Mesendoderm (in vitro differentiated cells): ENCODE measurements around the gene LYSET.
"Not testable (repeated sequence)": the region's sequence is repeated elsewhere in the genome, so short reads cannot be mapped to it uniquely, and the experiment has no call there.

Experiments
- DNase-seq: peaks from one replicate; pipeline ENCODE4 v3.0.0; 2013
- H2AK5ac ChIP-seq: 2 replicates; pipeline ENCODE4 v1.6.1; 2013; ENCODE audit warnings: low read length, inconsistent platforms
- H2BK120ac ChIP-seq: 2 replicates; pipeline ENCODE4 v1.6.1; 2013; ENCODE audit warnings: low read depth, mild to moderate bottlenecking, low read length, moderate library complexity, mixed read lengths
- H2BK15ac ChIP-seq: replicated peaks from 2 replicates; pipeline ENCODE4 v1.6.1; 2013; ENCODE audit warnings: low read depth, mild to moderate bottlenecking, moderate library complexity
- H2BK5ac ChIP-seq: 2 replicates; pipeline ENCODE4 v1.6.1; 2013; ENCODE audit warnings: low read length, inconsistent platforms
- H3K18ac ChIP-seq: 2 replicates; pipeline ENCODE4 v1.6.1; 2013; ENCODE audit warnings: mild to moderate bottlenecking, low read length, mixed read lengths
- H3K23ac ChIP-seq: one replicate; pipeline ENCODE4 v1.6.1; 2013; ENCODE audit warnings: low read length
- H3K27ac ChIP-seq: 2 replicates; pipeline ENCODE4 v1.5.1; 2013; ENCODE audit warnings: low read depth, mild to moderate bottlenecking, inconsistent platforms, low read length, moderate library complexity
- H3K27me3 ChIP-seq: 2 replicates; pipeline ENCODE4 v1.6.1; 2013; ENCODE audit warnings: low read length, control low read depth, mild to moderate bottlenecking, inconsistent platforms; ENCODE audit not compliant: insufficient read depth, poor library complexity
- H3K36me3 ChIP-seq: 2 replicates; pipeline ENCODE4 v1.6.1; 2013; ENCODE audit warnings: low read length, inconsistent platforms; ENCODE audit not compliant: control insufficient read depth, insufficient read depth
- H3K4ac ChIP-seq: one replicate; pipeline ENCODE4 v1.6.1; 2013; ENCODE audit warnings: low read depth, mild to moderate bottlenecking, low read length, moderate library complexity
- H3K4me1 ChIP-seq: 2 replicates; pipeline ENCODE4 v1.6.1; 2013; ENCODE audit warnings: low read depth, low read length, inconsistent platforms; ENCODE audit not compliant: control insufficient read depth
- H3K4me2 ChIP-seq: 2 replicates; pipeline ENCODE4 v1.6.1; 2013; ENCODE audit warnings: low read length
- H3K4me3 ChIP-seq: 2 replicates; pipeline ENCODE4 v1.5.1; 2013; ENCODE audit warnings: mild to moderate bottlenecking, low read length
- H3K56ac ChIP-seq: one replicate; pipeline ENCODE4 v1.6.1; 2013; ENCODE audit warnings: low read length
- H3K79me1 ChIP-seq: 2 replicates; pipeline ENCODE4 v1.6.1; 2013; ENCODE audit warnings: low read length, inconsistent platforms
- H3K79me2 ChIP-seq: 2 replicates; pipeline ENCODE4 v1.6.1; 2013; ENCODE audit warnings: mild to moderate bottlenecking, low read length; ENCODE audit not compliant: control insufficient read depth, insufficient read depth
- H3K9ac ChIP-seq: 2 replicates; pipeline ENCODE4 v1.6.1; 2013; ENCODE audit warnings: low read length, inconsistent platforms
- H4K5ac ChIP-seq: one replicate; pipeline ENCODE4 v1.6.1; 2013; ENCODE audit warnings: low read length
- H4K8ac ChIP-seq: one replicate; pipeline ENCODE4 v1.6.1; 2013; ENCODE audit warnings: low read depth, mild to moderate bottlenecking, control low read depth, low read length, moderate library complexity
- WGBS: extraction: QIAGEN DNeasy Blood & Tissue Kit; methylation state at CpG from one replicate; pipeline ENCODE4 v1.1.7; 2013; ENCODE audit warnings: low lambda C conversion rate, missing lambda C conversion rate; ENCODE audit not compliant: insufficient coverage; ENCODE audit errors: extremely low coverage; 5-methylcytosine and 5-hydroxymethylcytosine counted together

The LYSET gene

DNA sequence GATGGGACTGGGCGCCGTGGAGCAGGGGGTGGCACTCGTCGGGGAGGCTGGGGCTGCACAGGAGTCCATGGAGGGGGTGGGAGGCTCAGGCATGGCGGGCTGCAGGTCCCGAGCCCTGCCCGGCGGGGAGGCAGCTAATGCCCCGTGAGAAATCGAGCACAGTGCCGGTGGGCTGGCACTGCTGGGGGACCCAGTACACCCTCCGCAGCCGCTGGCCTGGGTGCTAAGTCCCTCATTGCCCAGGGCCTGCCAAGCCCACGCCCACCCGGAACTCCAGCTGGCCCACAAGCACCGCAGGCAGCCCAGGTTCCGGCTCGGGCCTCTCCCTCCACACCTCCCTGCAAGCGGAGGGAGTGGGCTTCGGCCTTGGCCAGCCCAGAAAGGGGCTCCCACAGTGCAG is 15.0 kb upstream of the LYSET start:
- H2AK5ac ChIP-seq = not testable (repeated sequence)

DNA sequence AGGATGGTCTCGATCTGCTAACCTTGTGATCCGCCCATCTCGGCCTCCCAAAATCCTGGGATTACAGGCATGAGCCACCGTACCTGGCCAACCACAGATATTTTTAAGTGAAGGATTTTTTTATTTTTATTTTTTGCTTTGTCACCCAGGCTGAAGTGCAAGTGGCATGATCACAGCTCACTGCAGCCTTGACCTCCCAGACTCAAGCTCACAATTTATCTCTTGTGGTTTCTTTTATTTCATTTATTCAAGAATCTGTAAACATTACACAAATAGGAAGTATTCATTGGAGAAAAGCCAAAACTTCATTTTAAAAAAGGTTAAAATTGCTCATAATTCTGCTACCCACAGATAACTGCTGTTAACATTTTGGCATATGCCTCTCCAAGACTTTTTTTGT is 13.7 kb upstream of the LYSET start:
- Histone ChIP-seq H2BK15ac (no peak overlapping the region), H3K23ac (no peak overlapping the region), H2BK120ac (no peak overlapping the region), H3K9ac (no peak overlapping the region), H3K4me1 (no peaks in the 10 kb centered on the region), H2BK5ac (no peak overlapping the region), H3K27ac (no peak overlapping the region), H3K36me3 (no peaks in the 10 kb centered on the region), H3K79me2 (no peaks in the 10 kb centered on the region), H4K5ac (no peak overlapping the region), H3K56ac (no peak overlapping the region), H3K27me3 (no peaks in the 10 kb centered on the region), H3K79me1 (no peaks in the 10 kb centered on the region), H4K8ac (no peak overlapping the region), H3K4ac (no peak overlapping the region), H3K18ac (no peak overlapping the region), H3K4me3 (no peak overlapping the region), H3K4me2 (no peak overlapping the region), H2AK5ac (no peak overlapping the region)
- no peak for DNase-seq
- no CpG with 5 or more reads among the region's 4 CpGs for WGBS

More for the DNA sequence above, 15.0 kb upstream of the LYSET start:
- H3K23ac ChIP-seq, DNase-seq, H3K4me3 ChIP-seq, H2BK15ac ChIP-seq, H3K4ac ChIP-seq, H3K9ac ChIP-seq, H3K4me2 ChIP-seq, H3K79me1 ChIP-seq, H2BK5ac ChIP-seq, H3K4me1 ChIP-seq, H2BK120ac ChIP-seq, H3K56ac ChIP-seq, H3K27me3 ChIP-seq, H3K79me2 ChIP-seq, H3K27ac ChIP-seq, H4K5ac ChIP-seq, H3K36me3 ChIP-seq, H4K8ac ChIP-seq, H3K18ac ChIP-seq: not testable (repeated sequence)
- no CpG with 5 or more reads among the region's 20 CpGs for WGBS

DNA sequence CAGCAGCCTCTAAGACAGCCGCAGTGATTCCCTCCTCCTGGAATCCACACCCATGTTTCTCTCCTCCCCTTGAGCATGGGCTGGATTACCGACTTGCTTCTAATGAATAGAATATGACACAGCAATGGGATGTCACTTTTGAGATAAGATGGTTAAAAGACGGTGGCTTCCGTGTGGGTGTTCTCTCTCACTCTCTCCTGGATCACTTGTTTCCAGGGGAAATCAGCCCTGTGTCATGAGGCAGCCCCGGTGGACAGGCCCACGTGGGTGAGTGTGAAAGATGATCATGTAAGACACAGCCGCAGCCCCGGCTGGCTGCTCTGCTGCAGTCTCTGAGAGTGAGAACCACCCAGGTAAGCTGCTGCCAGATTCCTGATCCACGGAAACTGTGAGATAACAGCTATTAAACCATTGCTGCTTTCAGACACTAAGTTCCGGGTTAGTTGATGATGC is 11.1 kb upstream of the LYSET start:
- no peak overlapping the region for H2BK15ac ChIP-seq
- H3K4me2 ChIP-seq = no peak overlapping the region
- no peaks in the 10 kb centered on the region for H3K4me1 ChIP-seq
- H3K27me3 ChIP-seq = no peaks in the 10 kb centered on the region
- no peak overlapping the region for H4K5ac ChIP-seq
- whole genome bisulfite sequencing = no CpG with 5 or more reads among the region's 10 CpGs
- no peak overlapping the region for H3K56ac ChIP-seq
- H3K4me3 ChIP-seq = no peak overlapping the region
- no peak overlapping the region for H3K27ac ChIP-seq
- H3K79me2 ChIP-seq = no peaks in the 10 kb centered on the region
- no peak overlapping the region for H4K8ac ChIP-seq
- no peak overlapping the region for H3K4ac ChIP-seq
- H3K79me1 ChIP-seq = no peaks in the 10 kb centered on the region
- H3K9ac ChIP-seq = no peak overlapping the region
- no peak overlapping the region for H2BK120ac ChIP-seq
- H3K23ac ChIP-seq = no peak overlapping the region
- H2AK5ac ChIP-seq = no peak overlapping the region
- no peak for DNase-seq
- no peaks in the 10 kb centered on the region for H3K36me3 ChIP-seq
- no peak overlapping the region for H3K18ac ChIP-seq
- H2BK5ac ChIP-seq = no peak overlapping the region

DNA sequence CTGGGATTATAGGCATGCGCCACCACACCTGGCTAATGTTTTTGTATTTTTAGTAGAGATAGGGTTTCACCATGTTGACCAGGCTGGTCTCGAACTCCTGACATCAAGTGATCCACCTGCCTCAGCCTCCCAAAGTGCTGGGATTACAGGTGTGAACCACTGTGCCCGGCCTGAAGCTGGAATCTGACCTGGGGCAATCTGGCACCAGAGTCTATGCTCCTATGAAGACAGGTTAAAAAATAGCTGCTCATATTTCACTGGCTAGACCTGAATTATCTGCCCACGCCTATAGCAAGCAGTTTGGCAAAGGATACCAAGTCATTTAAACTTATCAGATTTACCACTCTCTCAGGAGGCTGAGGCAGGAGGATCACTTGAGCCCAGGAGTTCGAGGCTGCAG is 10.4 kb upstream of the LYSET start:
- not testable (repeated sequence) for H2BK15ac ChIP-seq, H3K4ac ChIP-seq, H4K5ac ChIP-seq, H4K8ac ChIP-seq, H3K4me1 ChIP-seq, H2AK5ac ChIP-seq, H2BK120ac ChIP-seq, H3K23ac ChIP-seq, H2BK5ac ChIP-seq, H3K4me2 ChIP-seq, H3K9ac ChIP-seq, H3K36me3 ChIP-seq, DNase-seq, H3K79me1 ChIP-seq, H3K18ac ChIP-seq, H3K4me3 ChIP-seq, H3K56ac ChIP-seq, H3K79me2 ChIP-seq, H3K27ac ChIP-seq, H3K27me3 ChIP-seq
- no CpG with 5 or more reads among the region's 5 CpGs for WGBS

DNA sequence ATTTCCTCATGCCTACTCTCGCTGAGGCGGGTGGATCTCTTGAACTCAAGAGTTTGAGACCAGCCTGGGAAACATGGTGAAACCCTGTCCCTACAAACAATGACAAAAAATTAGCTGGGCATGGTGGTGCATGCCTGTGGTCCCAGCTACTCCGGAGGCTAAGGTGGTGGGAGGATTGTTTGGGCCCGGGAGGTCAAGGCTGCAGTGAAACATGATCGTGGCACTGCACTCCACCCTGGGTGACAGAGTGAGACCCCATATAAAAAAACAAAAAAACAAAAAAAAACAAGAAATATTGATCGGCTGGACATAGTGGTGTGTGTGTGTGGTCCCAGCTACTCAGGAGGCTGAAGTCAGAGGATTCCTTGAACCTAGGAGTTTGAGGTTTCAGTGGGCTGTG is 9.6 kb upstream of the LYSET start:
- H3K18ac ChIP-seq = no peak overlapping the region
- H3K79me1 ChIP-seq = no peaks in the 10 kb centered on the region
- no peak for DNase-seq
- H3K36me3 ChIP-seq = no peaks in the 10 kb centered on the region
- no CpG with 5 or more reads among the region's 6 CpGs for WGBS
- no peak overlapping the region for H3K4ac ChIP-seq
- no peak overlapping the region for H3K4me2 ChIP-seq
- no peak overlapping the region for H3K56ac ChIP-seq
- no peak overlapping the region for H2BK120ac ChIP-seq
- no peak overlapping the region for H2BK5ac ChIP-seq
- no peaks in the 10 kb centered on the region for H3K79me2 ChIP-seq
- H3K27me3 ChIP-seq = no peaks in the 10 kb centered on the region
- H4K8ac ChIP-seq = no peak overlapping the region
- H3K9ac ChIP-seq = no peak overlapping the region
- H3K4me3 ChIP-seq = no peak overlapping the region
- H2BK15ac ChIP-seq = no peak overlapping the region
- H3K27ac ChIP-seq = no peak overlapping the region
- no peak overlapping the region for H2AK5ac ChIP-seq
- no peaks in the 10 kb centered on the region for H3K4me1 ChIP-seq
- no peak overlapping the region for H4K5ac ChIP-seq
- H3K23ac ChIP-seq = no peak overlapping the region

DNA sequence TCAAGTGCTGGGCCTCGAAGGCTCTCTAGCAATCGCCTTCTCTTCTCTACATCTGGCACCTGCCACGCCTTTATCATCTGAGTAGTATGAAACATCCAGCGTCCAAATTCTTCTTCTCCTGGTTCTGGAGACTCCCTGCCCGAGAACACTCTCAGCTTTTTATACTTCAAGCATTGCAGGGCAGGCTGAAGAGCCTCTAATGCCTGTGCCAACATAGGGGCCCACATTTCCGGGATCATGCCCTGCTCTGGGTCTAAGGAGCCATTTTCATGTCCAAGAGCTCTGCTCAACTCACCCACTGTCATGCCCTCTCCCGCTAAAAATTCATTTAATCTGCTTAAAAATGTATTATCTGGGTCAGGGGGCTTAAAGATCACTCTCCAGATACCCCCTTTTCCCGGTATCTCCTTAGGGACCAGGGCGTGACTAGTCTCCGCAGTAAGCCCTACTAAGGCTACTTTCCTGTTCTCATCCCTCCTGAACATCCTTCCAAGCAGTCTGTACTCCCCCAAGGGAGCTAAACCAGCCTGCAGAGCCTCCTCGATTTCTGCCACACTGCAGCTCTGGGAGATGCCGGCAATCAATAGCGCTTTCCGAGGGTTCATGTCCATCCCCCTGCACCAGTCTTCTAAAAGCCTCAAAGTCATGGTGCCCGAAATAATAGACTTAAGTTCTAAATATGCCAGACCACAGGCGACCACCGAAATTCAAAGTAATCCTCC is 1.4 kb upstream of the LYSET start:
- H3K9ac ChIP-seq = peak overlapping the region; percentile 93
- no peak overlapping the region for H2BK5ac ChIP-seq
- no peak overlapping the region for H2BK120ac ChIP-seq
- H3K4ac ChIP-seq = no peak overlapping the region
- H3K36me3 ChIP-seq = no peaks in the 10 kb centered on the region
- peaks cover 2% of the 10 kb centered on the region for H3K4me1 ChIP-seq
- no CpG with 5 or more reads among the region's 17 CpGs for WGBS
- H3K4me2 ChIP-seq = peak overlapping the region; percentile 56
- no peak overlapping the region for H4K8ac ChIP-seq
- H3K79me1 ChIP-seq = peaks cover 7% of the 10 kb centered on the region
- H3K79me2 ChIP-seq = peaks cover 11% of the 10 kb centered on the region
- H4K5ac ChIP-seq = no peak overlapping the region
- H2BK15ac ChIP-seq = no peak overlapping the region
- no peak for DNase-seq
- H3K27me3 ChIP-seq = no peaks in the 10 kb centered on the region
- no peak overlapping the region for H3K23ac ChIP-seq
- H3K27ac ChIP-seq = no peak overlapping the region
- no peak overlapping the region for H3K18ac ChIP-seq
- no peak overlapping the region for H2AK5ac ChIP-seq
- peak overlapping the region; percentile 97 for H3K56ac ChIP-seq
- H3K4me3 ChIP-seq = peak overlapping the region; percentile 79
